ENCODE data around the gene TBC1D5. TPM values are rescaled to one million over a fixed set of nuclear protein-coding genes. Genes with fewer than 3 reads are reported as not detected.

TBC1D5 gene
- total RNA-seq, 4 donors from 2014 or later: 21.3 to 86.4 (median 48.1) TPM

GRCh38 chr3:17580901-17581300 is 161.5 kb downstream of the TBC1D5 start:
- no peak for DNase-seq
- Histone ChIP-seq H3K27me3 (no peaks in the 10 kb centered on the region), H3K4me3 (no peak overlapping the region), H3K9me3 (no peaks in the 10 kb centered on the region), H3K4me1 (peaks cover 0 to 10% (median 6%) of the 10 kb centered on the region in 4 donors), H3K27ac (no peak overlapping the region), H3K36me3 (no peaks in the 10 kb centered on the region)
- intact Hi-C loops (cut with DNase I; ENCODE audit: low total_unique reads) (no loop called here), in situ Hi-C loops (cut with MboI; ENCODE audit: low pct_ligation_motif_present in 1 of 4, low pct_unique_long_range_greater_than_20kb in 1 of 4, low sequenced_read_pairs in 3 of 4) (no loop called here)
- TF ChIP-seq EP300 (IDR thresholded peaks at IDR 0.05; ENCODE audit: low read depth) (no peak), POLR2A (IDR thresholded peaks at IDR 0.05) (no peak), POLR2AphosphoS5 (IDR thresholded peaks at IDR 0.05) (no peak)
- TF ChIP-seq, protein P1, sequence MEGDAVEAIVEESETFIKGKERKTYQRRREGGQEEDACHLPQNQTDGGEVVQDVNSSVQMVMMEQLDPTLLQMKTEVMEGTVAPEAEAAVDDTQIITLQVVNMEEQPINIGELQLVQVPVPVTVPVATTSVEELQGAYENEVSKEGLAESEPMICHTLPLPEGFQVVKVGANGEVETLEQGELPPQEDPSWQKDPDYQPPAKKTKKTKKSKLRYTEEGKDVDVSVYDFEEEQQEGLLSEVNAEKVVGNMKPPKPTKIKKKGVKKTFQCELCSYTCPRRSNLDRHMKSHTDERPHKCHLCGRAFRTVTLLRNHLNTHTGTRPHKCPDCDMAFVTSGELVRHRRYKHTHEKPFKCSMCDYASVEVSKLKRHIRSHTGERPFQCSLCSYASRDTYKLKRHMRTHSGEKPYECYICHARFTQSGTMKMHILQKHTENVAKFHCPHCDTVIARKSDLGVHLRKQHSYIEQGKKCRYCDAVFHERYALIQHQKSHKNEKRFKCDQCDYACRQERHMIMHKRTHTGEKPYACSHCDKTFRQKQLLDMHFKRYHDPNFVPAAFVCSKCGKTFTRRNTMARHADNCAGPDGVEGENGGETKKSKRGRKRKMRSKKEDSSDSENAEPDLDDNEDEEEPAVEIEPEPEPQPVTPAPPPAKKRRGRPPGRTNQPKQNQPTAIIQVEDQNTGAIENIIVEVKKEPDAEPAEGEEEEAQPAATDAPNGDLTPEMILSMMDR (IDR thresholded peaks at IDR 0.05): no peak
- WGBS, 2 donors (ENCODE audit: low coverage in 1 of 2): 90 to 93% methylated on average over 2 to 4 of the region's 4 CpGs

DNA sequence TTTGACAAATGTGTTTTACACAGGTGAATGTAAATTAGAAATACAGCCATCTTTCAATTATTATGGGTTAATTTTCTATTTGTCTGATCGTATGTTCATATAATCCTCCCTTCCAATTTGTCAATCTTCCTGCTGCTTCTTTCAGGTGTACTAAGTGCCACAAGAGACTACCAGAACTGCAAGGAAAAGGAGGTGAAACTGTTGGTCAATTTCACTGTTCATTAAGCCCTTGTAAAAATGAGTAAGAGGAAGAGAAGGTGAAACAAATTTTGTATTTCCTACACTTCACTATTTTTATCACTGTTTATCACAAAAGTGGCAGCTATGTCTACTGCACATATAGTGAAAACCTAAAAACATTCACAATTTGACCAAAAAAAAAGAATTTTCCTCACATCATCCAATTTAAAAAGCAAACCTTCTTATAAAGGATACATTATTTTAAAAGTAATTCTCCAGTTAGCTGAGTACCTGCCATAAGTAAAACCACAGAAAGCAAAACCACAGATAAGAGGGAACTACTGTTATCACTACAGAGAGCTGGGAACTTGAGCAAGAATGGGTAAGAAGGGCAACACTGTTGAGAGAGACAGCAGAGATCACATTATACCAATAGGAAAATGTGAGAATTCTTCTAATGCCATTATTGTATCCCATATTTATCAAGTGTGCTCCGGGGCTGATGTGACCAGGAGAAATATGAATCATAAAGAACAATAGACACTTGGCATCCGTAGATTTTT is 163.0 kb downstream of the TBC1D5 start:
- no peaks in the 10 kb centered on the region for H3K27me3 ChIP-seq
- H3K27ac ChIP-seq: no peak overlapping the region
- H3K36me3 ChIP-seq: no peaks in the 10 kb centered on the region
- no peaks in the 10 kb centered on the region for H3K9me3 ChIP-seq
- no peak for DNase-seq
- TF ChIP-seq POLR2AphosphoS5 (IDR thresholded peaks at IDR 0.05): no peak
- 49 to 72% methylated on average over 3 of the region's 3 CpGs for WGBS, 2 donors (ENCODE audit: low coverage in 1 of 2)
- intact Hi-C loops (cut with DNase I; ENCODE audit: low total_unique reads) (no loop called here), in situ Hi-C loops (cut with MboI; ENCODE audit: low pct_ligation_motif_present in 1 of 4, low pct_unique_long_range_greater_than_20kb in 1 of 4, low sequenced_read_pairs in 3 of 4) (no loop called here)
- no peak overlapping the region for H3K4me3 ChIP-seq
- peaks cover 0 to 5% (median 3%) of the 10 kb centered on the region in 4 donors for H3K4me1 ChIP-seq

- H3K9me3 ChIP-seq: no peaks in the 10 kb centered on the region
- H3K36me3 ChIP-seq: no peaks in the 10 kb centered on the region
- H3K27ac ChIP-seq: no peak overlapping the region
- H3K4me3 ChIP-seq: no peak overlapping the region
- no peak for DNase-seq
- in situ Hi-C loops (cut with MboI; ENCODE audit: low pct_ligation_motif_present in 1 of 4, low pct_unique_long_range_greater_than_20kb in 1 of 4, low sequenced_read_pairs in 3 of 4): no loop called here
- WGBS, 2 donors (ENCODE audit: low coverage in 1 of 2): 58 to 72% methylated on average over 4 of the region's 4 CpGs
- no peaks in the 10 kb centered on the region for H3K27me3 ChIP-seq
- TF ChIP-seq POLR2A (IDR thresholded peaks at IDR 0.05) (no peak), POLR2AphosphoS5 (IDR thresholded peaks at IDR 0.05) (no peak), EP300 (IDR thresholded peaks at IDR 0.05; ENCODE audit: low read depth) (no peak)
- TF ChIP-seq, protein P1 (IDR thresholded peaks at IDR 0.05): no peak
- intact Hi-C loops (cut with DNase I; ENCODE audit: low total_unique reads): no loop called here
- H3K4me1 ChIP-seq: peaks cover 0 to 5% (median 3%) of the 10 kb centered on the region in 4 donors
Measured at GRCh38 chr3:17577796-17578520, 164.5 kb downstream of the TBC1D5 start.

GRCh38 chr3:17573396-17573795 is 169.0 kb downstream of the TBC1D5 start:
- intact Hi-C loops (cut with DNase I; ENCODE audit: low total_unique reads): no loop called here
- no peak overlapping the region for H3K4me3 ChIP-seq
- no peaks in the 10 kb centered on the region for H3K9me3 ChIP-seq
- TF ChIP-seq POLR2A (IDR thresholded peaks at IDR 0.05) (no peak), POLR2AphosphoS5 (IDR thresholded peaks at IDR 0.05) (no peak), EP300 (IDR thresholded peaks at IDR 0.05; ENCODE audit: low read depth) (no peak)
- TF ChIP-seq, protein P1 (IDR thresholded peaks at IDR 0.05): no peak
- WGBS, 2 donors (ENCODE audit: low coverage in 1 of 2): 78 to 100% methylated on average over 1 of the region's 1 CpG
- DNase-seq: no peak
- no peaks in the 10 kb centered on the region for H3K27me3 ChIP-seq
- in situ Hi-C loops (cut with MboI; ENCODE audit: low pct_ligation_motif_present in 1 of 4, low pct_unique_long_range_greater_than_20kb in 1 of 4, low sequenced_read_pairs in 3 of 4): no loop called here
- H3K36me3 ChIP-seq: no peaks in the 10 kb centered on the region
- H3K4me1 ChIP-seq: peaks cover 0 to 5% (median 1%) of the 10 kb centered on the region in 4 donors
- no peak overlapping the region for H3K27ac ChIP-seq
